Trophoblast cell (in vitro differentiated cells and primary cell): ENCODE measurements around the gene LIME1.
A peak's percentile ranks its signal among the peaks of the same experiment; 100 is the strongest.
"Not testable (repeated sequence)": the region's sequence is repeated elsewhere in the genome, so short reads cannot be mapped to it uniquely, and the experiment has no call there.

Source experiments
- DNase-seq, 2 donors: peaks; one replicate each; pipeline ENCODE4 v3.0.0-alpha.2; 2016
- H2AFZ ChIP-seq: 2 replicates; pipeline ENCODE4 v1.6.1; 2013; ENCODE audit warnings: low read length, moderate library complexity, mild to moderate bottlenecking; ENCODE audit not compliant: insufficient read depth, poor library complexity
- H2AK5ac ChIP-seq: 2 replicates; pipeline ENCODE4 v1.6.1; 2013; ENCODE audit warnings: mild to moderate bottlenecking, low read length
- H2BK120ac ChIP-seq: 2 replicates; pipeline ENCODE4 v1.6.1; 2013; ENCODE audit warnings: low read length, mild to moderate bottlenecking, moderate library complexity; ENCODE audit not compliant: insufficient read depth, poor library complexity
- H2BK12ac ChIP-seq: 2 replicates; pipeline ENCODE4 v1.6.1; 2013; ENCODE audit warnings: mild to moderate bottlenecking, low read length, moderate library complexity
- H2BK5ac ChIP-seq: 2 replicates; pipeline ENCODE4 v1.6.1; 2013; ENCODE audit warnings: low read length, low read depth, moderate library complexity, mild to moderate bottlenecking; ENCODE audit not compliant: poor library complexity
- H3K14ac ChIP-seq: 2 replicates; pipeline ENCODE4 v1.6.1; 2013; ENCODE audit warnings: mild to moderate bottlenecking, low read length
- H3K18ac ChIP-seq: 2 replicates; pipeline ENCODE4 v1.6.1; 2013; ENCODE audit warnings: mild to moderate bottlenecking, low read length
- H3K23ac ChIP-seq: 2 replicates; pipeline ENCODE4 v1.6.1; 2013; ENCODE audit warnings: low read length
- H3K27ac ChIP-seq: 2 replicates; pipeline ENCODE4 v1.5.1; 2013; ENCODE audit warnings: low read depth, mild to moderate bottlenecking, inconsistent platforms, low read length, moderate library complexity
- H3K27me3 ChIP-seq: 2 replicates; pipeline ENCODE4 v1.6.1; 2013; ENCODE audit warnings: inconsistent platforms, mild to moderate bottlenecking, low read length, moderate library complexity; ENCODE audit not compliant: insufficient read depth
- H3K36me3 ChIP-seq, 2 experiments: 1 replicate in 1 of 2; 2 replicates in 1 of 2; pipeline ENCODE4 v1.6.1; 2013; ENCODE audit warnings: low read length in 2 of 2, mild to moderate bottlenecking in 2 of 2, moderate library complexity in 1 of 2; ENCODE audit not compliant: insufficient read depth in 2 of 2, control insufficient read depth in 1 of 2
- H3K4ac ChIP-seq: 2 replicates; pipeline ENCODE4 v1.6.1; 2013; ENCODE audit warnings: low read depth, mild to moderate bottlenecking, low read length, moderate library complexity
- H3K4me1 ChIP-seq, 2 experiments: 1 replicate in 1 of 2; 2 replicates in 1 of 2; pipeline ENCODE4 v1.6.1; 2013; ENCODE audit warnings: low read length in 2 of 2, mild to moderate bottlenecking in 2 of 2, moderate library complexity in 1 of 2; ENCODE audit not compliant: insufficient read depth in 2 of 2, control insufficient read depth in 1 of 2
- H3K4me2 ChIP-seq: 2 replicates; pipeline ENCODE4 v1.6.1; 2013; ENCODE audit warnings: inconsistent platforms, mild to moderate bottlenecking, low read length, moderate library complexity
- H3K4me3 ChIP-seq: 2 replicates; pipeline ENCODE4 v1.5.1; 2013; ENCODE audit warnings: mild to moderate bottlenecking, low read depth, low read length, inconsistent platforms
- H3K79me1 ChIP-seq: one replicate; pipeline ENCODE4 v1.6.1; 2013; ENCODE audit warnings: low read length
- H3K79me2 ChIP-seq: 2 replicates; pipeline ENCODE4 v1.6.1; 2013; ENCODE audit warnings: low read length, mild to moderate bottlenecking; ENCODE audit not compliant: control insufficient read depth, insufficient read depth, poor library complexity
- H3K9ac ChIP-seq: 2 replicates; pipeline ENCODE4 v1.6.1; 2013; ENCODE audit warnings: mild to moderate bottlenecking, low read length
- H3K9me3 ChIP-seq: 2 replicates; pipeline ENCODE4 v1.6.1; 2013; ENCODE audit warnings: low read depth, mild to moderate bottlenecking, control low read depth, inconsistent platforms, low read length; ENCODE audit not compliant: insufficient read depth
- H4K12ac ChIP-seq: 2 replicates; pipeline ENCODE4 v1.6.1; 2013; ENCODE audit warnings: low read depth, mild to moderate bottlenecking, low read length, moderate library complexity
- H4K8ac ChIP-seq: 2 replicates; pipeline ENCODE4 v1.6.1; 2013; ENCODE audit warnings: low read depth, mild to moderate bottlenecking, low read length, moderate library complexity
- H4K91ac ChIP-seq: one replicate; pipeline ENCODE4 v1.6.1; 2013; ENCODE audit warnings: low read depth, mild to moderate bottlenecking, low read length, moderate library complexity
- WGBS: extraction: QIAGEN DNeasy Blood & Tissue Kit; methylation state at CpG from one replicate; pipeline ENCODE4 v1.1.7; 2013; ENCODE audit warnings: missing lambda C conversion rate; ENCODE audit not compliant: insufficient read length, insufficient coverage; ENCODE audit errors: extremely low coverage; 5-methylcytosine and 5-hydroxymethylcytosine counted together

Gene LIME1

DNA sequence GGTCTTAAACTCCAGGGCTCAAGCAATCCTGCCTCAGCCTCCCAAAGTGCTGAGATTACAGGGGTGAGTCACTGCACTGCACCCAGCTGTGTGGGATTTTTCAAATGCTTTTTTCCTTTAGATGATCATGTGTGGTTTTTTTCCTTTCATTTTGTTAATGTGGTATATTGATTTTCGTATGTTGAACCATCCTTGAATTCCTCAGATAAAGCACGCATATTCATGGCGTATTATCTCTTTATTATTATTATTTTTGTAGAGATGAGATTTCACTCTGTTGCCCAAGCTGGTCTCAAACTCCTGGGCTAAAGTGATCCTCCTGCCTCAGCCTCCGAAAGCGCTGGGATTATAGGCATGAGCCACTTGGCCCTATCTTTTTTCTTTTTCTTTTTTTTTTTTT, 21.6 kb upstream of the LIME1 start:
- no peak overlapping the region for H2AK5ac ChIP-seq
- H3K4me3 ChIP-seq = no peak overlapping the region

DNA sequence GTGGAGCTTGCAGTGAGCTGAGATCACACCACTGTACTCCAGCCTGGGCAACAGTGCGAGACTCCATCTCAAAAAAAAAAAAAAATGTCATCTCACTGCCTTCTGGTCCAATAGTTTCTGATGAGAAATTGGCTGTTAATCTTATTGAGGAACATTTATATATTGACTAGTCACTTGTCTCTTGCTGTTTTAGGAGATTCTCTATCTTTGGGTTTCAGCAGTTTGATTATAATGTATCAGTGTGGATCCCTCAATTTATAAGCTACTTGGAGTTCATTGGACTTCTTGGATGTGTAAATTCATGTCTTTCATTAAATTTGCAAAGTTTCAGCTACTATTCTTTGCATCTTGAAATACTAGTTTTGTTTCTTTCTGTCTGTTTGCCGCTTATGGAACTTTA, 17.5 kb upstream of the LIME1 start:
- H4K8ac ChIP-seq = no peak overlapping the region
- no peak overlapping the region for H3K4ac ChIP-seq
- no peak overlapping the region for H2BK120ac ChIP-seq
- WGBS = no CpG with 5 or more reads among the region's 2 CpGs
- no peak overlapping the region for H4K91ac ChIP-seq
- H3K79me2 ChIP-seq = no peaks in the 10 kb centered on the region
- H3K36me3 ChIP-seq = peaks cover 41 to 43% of the 10 kb centered on the region in 2 experiments
- peaks cover 3% of the 10 kb centered on the region for H3K9me3 ChIP-seq
- no peaks in the 10 kb centered on the region for H3K79me1 ChIP-seq
- no peak overlapping the region for H2BK12ac ChIP-seq
- H4K12ac ChIP-seq = no peak overlapping the region
- no peak overlapping the region for H3K4me2 ChIP-seq
- H3K23ac ChIP-seq = no peak overlapping the region
- no peak overlapping the region for H2BK5ac ChIP-seq
- H3K4me1 ChIP-seq = no peaks in the 10 kb centered on the region
- H3K14ac ChIP-seq = no peak overlapping the region
- H3K27ac ChIP-seq = no peak overlapping the region
- no peak overlapping the region for H3K4me3 ChIP-seq
- H3K18ac ChIP-seq = no peak overlapping the region
- H2AK5ac ChIP-seq = no peak overlapping the region
- no peaks in the 10 kb centered on the region for H3K27me3 ChIP-seq
- H3K9ac ChIP-seq = no peak overlapping the region
- no peak overlapping the region for H2AFZ ChIP-seq
- no peak for DNase-seq

More for the DNA sequence above, 21.6 kb upstream of the LIME1 start:
- Histone ChIP-seq H3K4me2 (no peak overlapping the region), H3K36me3 (peaks cover 35 to 47% of the 10 kb centered on the region in 2 experiments), H4K8ac (no peak overlapping the region), H4K12ac (no peak overlapping the region), H2BK5ac (no peak overlapping the region), H3K4me1 (no peaks in the 10 kb centered on the region), H3K18ac (no peak overlapping the region), H3K9me3 (peaks cover 3% of the 10 kb centered on the region), H3K79me1 (no peaks in the 10 kb centered on the region), H3K14ac (no peak overlapping the region), H3K27ac (no peak overlapping the region), H3K27me3 (no peaks in the 10 kb centered on the region), H2AFZ (no peak overlapping the region), H3K79me2 (no peaks in the 10 kb centered on the region), H2BK120ac (no peak overlapping the region), H3K23ac (no peak overlapping the region), H4K91ac (no peak overlapping the region), H3K9ac (no peak overlapping the region), H2BK12ac (no peak overlapping the region), H3K4ac (peak overlapping the region; percentile 75)
- no peak for DNase-seq
- WGBS = no CpG with 5 or more reads among the region's 5 CpGs

DNA sequence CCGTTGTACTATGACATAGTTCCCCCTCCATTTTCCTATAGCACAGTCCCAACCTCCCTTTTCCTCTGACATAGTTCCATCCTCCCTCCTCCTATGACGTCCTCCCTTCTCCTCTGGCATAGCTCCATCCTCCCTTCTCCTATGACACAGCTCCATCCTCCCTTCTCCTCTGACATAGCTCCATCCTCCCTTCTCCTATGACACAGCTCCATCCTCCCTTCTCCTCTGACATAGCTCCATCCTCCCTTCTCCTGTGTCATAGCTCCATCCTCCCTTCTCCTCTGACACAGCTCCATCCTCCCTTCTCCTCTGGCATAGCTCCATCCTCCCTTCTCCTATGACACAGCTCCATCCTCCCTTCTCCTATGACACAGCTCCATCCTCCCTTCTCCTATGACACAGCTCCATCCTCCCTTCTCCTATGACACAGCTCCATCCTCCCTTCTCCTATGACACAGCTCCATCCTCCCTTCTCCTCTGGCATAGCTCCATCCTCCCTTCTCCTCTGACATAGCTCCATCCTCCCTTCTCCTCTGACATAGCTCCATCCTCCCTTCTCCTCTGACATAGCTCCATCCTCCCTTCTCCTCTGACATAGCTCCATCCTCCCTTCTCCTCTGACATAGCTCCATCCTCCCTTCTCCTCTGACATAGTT, 13.4 kb upstream of the LIME1 start:
- H3K9ac ChIP-seq, H4K91ac ChIP-seq, H3K23ac ChIP-seq, H3K27me3 ChIP-seq, H2BK12ac ChIP-seq, H4K12ac ChIP-seq, H2BK5ac ChIP-seq, H3K9me3 ChIP-seq, H3K4me3 ChIP-seq, H3K18ac ChIP-seq, H3K4me2 ChIP-seq, H2AK5ac ChIP-seq, H3K14ac ChIP-seq, H3K4me1 ChIP-seq, H3K79me1 ChIP-seq, H2BK120ac ChIP-seq, H3K4ac ChIP-seq, H3K79me2 ChIP-seq, H2AFZ ChIP-seq, H4K8ac ChIP-seq, DNase-seq, H3K27ac ChIP-seq: not testable (repeated sequence)
- peaks cover 20 to 23% of the 10 kb centered on the region in 2 experiments for H3K36me3 ChIP-seq
- WGBS = no CpG with 5 or more reads among the region's 2 CpGs

DNA sequence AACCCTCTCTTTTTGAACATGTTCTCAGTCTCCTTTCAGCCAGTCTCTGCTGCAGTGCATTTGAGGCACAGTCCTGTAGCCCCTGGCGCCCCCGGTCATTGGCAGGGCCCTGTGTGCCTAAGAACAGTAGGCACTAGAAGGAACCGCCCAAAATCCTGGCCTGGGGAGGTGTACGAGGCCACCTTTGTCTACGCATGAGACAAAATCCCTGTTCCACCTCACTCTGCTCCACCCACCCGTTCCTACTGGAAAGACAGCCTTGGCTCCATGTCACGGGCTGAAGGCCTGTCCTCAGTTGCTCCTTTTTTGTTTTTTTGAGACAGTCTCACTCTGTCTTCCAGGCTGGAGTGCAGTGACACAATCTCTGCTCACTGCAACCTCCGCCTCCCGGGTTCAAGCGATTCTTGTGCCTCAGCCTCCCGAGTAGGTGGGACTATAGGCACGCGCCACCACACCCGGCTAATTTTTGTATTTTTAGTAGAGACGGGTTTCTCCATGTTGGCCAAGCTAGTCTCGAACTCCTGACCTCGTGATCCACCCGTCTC, 6.2 kb upstream of the LIME1 start:
- H3K9me3 ChIP-seq, H4K12ac ChIP-seq, H3K18ac ChIP-seq, H3K79me1 ChIP-seq, H3K23ac ChIP-seq, H3K4me2 ChIP-seq, H2BK120ac ChIP-seq, H3K14ac ChIP-seq, H3K27me3 ChIP-seq, H3K9ac ChIP-seq, H4K91ac ChIP-seq, H4K8ac ChIP-seq, H3K4me1 ChIP-seq, H3K4ac ChIP-seq, H2BK5ac ChIP-seq, H2AFZ ChIP-seq, DNase-seq, H2BK12ac ChIP-seq, H3K79me2 ChIP-seq, H3K27ac ChIP-seq, H2AK5ac ChIP-seq, H3K4me3 ChIP-seq: not testable (repeated sequence)
- H3K36me3 ChIP-seq = peaks cover 26 to 31% of the 10 kb centered on the region in 2 experiments
- no CpG with 5 or more reads among the region's 18 CpGs for WGBS
